Left renal cortex interstitium (tissue), 4 donors: ENCODE data around the gene KBTBD4. TPM values are rescaled to one million over a fixed set of nuclear protein-coding genes. Genes with fewer than 3 reads are reported as not detected.
"Not testable (repeated sequence)": the region's sequence is repeated elsewhere in the genome, so short reads cannot be mapped to it uniquely, and the experiment has no call there.

Experiments used
- DNase-seq, 4 donors: peaks; one replicate each; pipeline ENCODE4 v3.0.0-alpha.2; 2013; ENCODE audit warnings: low read depth in 4 of 4, low spot score in 2 of 4, missing footprints in 1 of 4
- polyA plus RNA-seq, 4 donors: library from polyadenylated mRNA; unstranded; fragments of 120-200 nt; gene quantifications; one replicate each; pipeline ENCODE4 v1.2.1, GENCODE V29; 2013; ENCODE audit not compliant: insufficient read length in 4 of 4

KBTBD4 gene
- polyA plus RNA-seq, 4 donors = 25.6 to 28.3 (median 26.6) TPM

- not testable (repeated sequence) for DNase-seq
Measured at GRCh38 chr11:47564366-47564765, 14.4 kb downstream of the KBTBD4 start.

- DNase-seq = not testable (repeated sequence)
Measured at GRCh38 chr11:47562393-47562792, 16.4 kb downstream of the KBTBD4 start.

GRCh38 chr11:47560426-47560825 is 18.3 kb downstream of the KBTBD4 start:
- DNase-seq = no peak

GRCh38 chr11:47558695-47559094 is 20.1 kb downstream of the KBTBD4 start:
- DNase-seq = no peak

- not testable (repeated sequence) for DNase-seq
Measured at GRCh38 chr11:47557004-47557403, 21.8 kb downstream of the KBTBD4 start.

GRCh38 chr11:47553406-47553743 is 25.4 kb downstream of the KBTBD4 start:
- DNase-seq = no peak

GRCh38 chr11:47552566-47553405 is 26.0 kb downstream of the KBTBD4 start, which contains the start of gene CELF1:
Gene CELF1 (minus strand): TSS chr11:47553132. CDS start chr11:47499523, 53,609 bp downstream.
- peak; percentile 56 to 83 (median 78) for DNase-seq

- DNase-seq = peak in 2 of 4 donors; percentile 24 to 58
Measured at GRCh38 chr11:47552056-47552565, 26.7 kb downstream of the KBTBD4 start.

- DNase-seq = no peak
Measured at GRCh38 chr11:47551086-47551485, 27.7 kb downstream of the KBTBD4 start.

GRCh38 chr11:47550288-47551047 is 28.3 kb downstream of the KBTBD4 start:
- no peak for DNase-seq

GRCh38 chr11:47546274-47546673 is 32.5 kb downstream of the KBTBD4 start:
- not testable (repeated sequence) for DNase-seq

- DNase-seq = no peak
Measured at GRCh38 chr11:47545298-47545697, 33.5 kb downstream of the KBTBD4 start.

GRCh38 chr11:47541070-47541469 is 37.7 kb downstream of the KBTBD4 start:
- no peak for DNase-seq

GRCh38 chr11:47539681-47540039 is 39.1 kb downstream of the KBTBD4 start:
- DNase-seq = no peak

- no peak for DNase-seq
Measured at GRCh38 chr11:47538741-47539565, 39.8 kb downstream of the KBTBD4 start.

GRCh38 chr11:47536915-47537314 is 41.9 kb downstream of the KBTBD4 start:
- no peak for DNase-seq

- no peak for DNase-seq
Measured at GRCh38 chr11:47534704-47535251, 44.0 kb downstream of the KBTBD4 start.

- DNase-seq = no peak
Measured at GRCh38 chr11:47533690-47534151, 45.0 kb downstream of the KBTBD4 start.

- no peak for DNase-seq
Measured at GRCh38 chr11:47532597-47533213, 46.1 kb downstream of the KBTBD4 start.

- DNase-seq = no peak
Measured at GRCh38 chr11:47531666-47532065, 47.1 kb downstream of the KBTBD4 start.
